Kidney epithelial cell (primary cell): Measurements from ENCODE around the gene FGF10. TPM values are rescaled to one million over a fixed set of nuclear protein-coding genes. Genes with fewer than 3 reads are reported as not detected.

Experiments used
- DNase-seq: peaks from one replicate; pipeline ENCODE4 v3.0.0-alpha.2; 2010; ENCODE audit warnings: low read depth
- H3K27me3 ChIP-seq: 2 replicates; pipeline ENCODE4 v1.6.0; 2011; ENCODE audit warnings: low read length; ENCODE audit not compliant: control insufficient read depth, insufficient read depth
- H3K36me3 ChIP-seq: 2 replicates; pipeline ENCODE4 v1.5.1; 2011; ENCODE audit warnings: low read length; ENCODE audit not compliant: control insufficient read depth, insufficient read depth
- H3K4me3 ChIP-seq: 2 replicates; pipeline ENCODE4 v1.5.1; 2011; ENCODE audit warnings: low read depth, mild to moderate bottlenecking, control low read depth, low read length
- total RNA-seq: library from RNA; depleted of rRNA; stranded (reverse); fragments of >200 nt; gene quantifications from 2 replicates; pipeline ENCODE4 v1.2.3, GENCODE V29; 2015
- TF ChIP-seq, protein P1 (sequence below): IDR thresholded peaks from 2 replicates; pipeline ENCODE4 v1.5.1; 2011; ENCODE audit warnings: mild to moderate bottlenecking, moderate library complexity, low read length, control low read depth, inconsistent platforms; ENCODE audit not compliant: insufficient read depth, poor library complexity, severe bottlenecking

Gene FGF10
- total RNA-seq, 1 donor from 2014 or later: 0.08 TPM

DNA sequence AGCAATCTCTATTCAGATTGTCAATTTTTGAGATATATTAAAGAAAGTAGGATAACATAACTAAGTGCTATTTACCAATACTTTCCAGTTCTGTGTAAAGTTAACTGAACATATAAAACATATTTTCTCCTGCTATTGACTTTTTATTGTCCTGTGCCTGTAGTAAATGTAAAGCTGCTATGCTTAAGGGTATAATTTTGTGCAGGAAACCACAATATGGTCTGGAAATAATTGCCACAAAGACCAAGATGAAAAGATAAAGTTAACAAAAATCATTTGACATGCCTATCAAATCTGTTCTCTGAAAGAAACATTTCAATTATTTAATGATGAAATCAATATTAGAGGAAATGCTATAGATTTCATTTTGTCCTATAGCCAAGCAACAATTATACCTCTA is 121.3 kb downstream of the FGF10 start:
- TF ChIP-seq, protein P1, sequence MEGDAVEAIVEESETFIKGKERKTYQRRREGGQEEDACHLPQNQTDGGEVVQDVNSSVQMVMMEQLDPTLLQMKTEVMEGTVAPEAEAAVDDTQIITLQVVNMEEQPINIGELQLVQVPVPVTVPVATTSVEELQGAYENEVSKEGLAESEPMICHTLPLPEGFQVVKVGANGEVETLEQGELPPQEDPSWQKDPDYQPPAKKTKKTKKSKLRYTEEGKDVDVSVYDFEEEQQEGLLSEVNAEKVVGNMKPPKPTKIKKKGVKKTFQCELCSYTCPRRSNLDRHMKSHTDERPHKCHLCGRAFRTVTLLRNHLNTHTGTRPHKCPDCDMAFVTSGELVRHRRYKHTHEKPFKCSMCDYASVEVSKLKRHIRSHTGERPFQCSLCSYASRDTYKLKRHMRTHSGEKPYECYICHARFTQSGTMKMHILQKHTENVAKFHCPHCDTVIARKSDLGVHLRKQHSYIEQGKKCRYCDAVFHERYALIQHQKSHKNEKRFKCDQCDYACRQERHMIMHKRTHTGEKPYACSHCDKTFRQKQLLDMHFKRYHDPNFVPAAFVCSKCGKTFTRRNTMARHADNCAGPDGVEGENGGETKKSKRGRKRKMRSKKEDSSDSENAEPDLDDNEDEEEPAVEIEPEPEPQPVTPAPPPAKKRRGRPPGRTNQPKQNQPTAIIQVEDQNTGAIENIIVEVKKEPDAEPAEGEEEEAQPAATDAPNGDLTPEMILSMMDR: no peak
- DNase-seq: no peak
- H3K27me3 ChIP-seq: no peaks in the 10 kb centered on the region
- H3K36me3 ChIP-seq: no peaks in the 10 kb centered on the region
- H3K4me3 ChIP-seq: no peak overlapping the region

DNA sequence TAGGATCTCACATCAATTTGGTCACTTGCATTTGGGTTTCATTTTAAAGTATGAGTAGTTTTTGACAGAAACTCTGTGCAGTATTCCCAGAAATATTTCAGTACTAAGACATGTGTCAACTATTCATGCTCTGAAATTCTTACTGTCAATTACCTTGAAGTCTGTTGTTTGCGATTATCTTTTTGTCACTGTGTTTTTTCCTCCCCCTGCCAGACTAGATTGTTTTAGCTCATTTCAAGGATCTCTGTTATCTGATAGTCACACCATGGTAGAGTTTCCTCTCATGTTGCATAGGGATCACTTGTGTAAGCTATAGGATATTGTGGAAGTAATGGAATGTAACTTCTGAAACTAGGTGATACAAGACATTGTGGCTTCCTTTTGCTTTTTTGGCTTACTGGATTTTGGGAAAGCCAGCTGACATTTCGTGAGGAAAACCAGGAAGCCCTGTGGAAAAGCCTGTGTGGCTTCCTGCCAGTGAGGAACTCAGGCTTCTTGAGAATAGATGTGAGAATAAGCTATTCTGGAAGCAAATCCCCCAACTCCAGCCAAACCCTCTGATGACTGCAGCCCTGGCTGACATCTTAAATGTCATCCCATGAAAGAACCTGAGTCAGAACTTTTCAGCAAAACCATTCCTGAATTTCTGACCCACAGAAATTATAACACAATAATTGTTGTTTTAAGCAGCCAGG is 122.2 kb downstream of the FGF10 start:
- TF ChIP-seq, protein P1: no peak
- H3K27me3 ChIP-seq: no peaks in the 10 kb centered on the region
- DNase-seq: no peak
- no peak overlapping the region for H3K4me3 ChIP-seq
- no peaks in the 10 kb centered on the region for H3K36me3 ChIP-seq

DNA sequence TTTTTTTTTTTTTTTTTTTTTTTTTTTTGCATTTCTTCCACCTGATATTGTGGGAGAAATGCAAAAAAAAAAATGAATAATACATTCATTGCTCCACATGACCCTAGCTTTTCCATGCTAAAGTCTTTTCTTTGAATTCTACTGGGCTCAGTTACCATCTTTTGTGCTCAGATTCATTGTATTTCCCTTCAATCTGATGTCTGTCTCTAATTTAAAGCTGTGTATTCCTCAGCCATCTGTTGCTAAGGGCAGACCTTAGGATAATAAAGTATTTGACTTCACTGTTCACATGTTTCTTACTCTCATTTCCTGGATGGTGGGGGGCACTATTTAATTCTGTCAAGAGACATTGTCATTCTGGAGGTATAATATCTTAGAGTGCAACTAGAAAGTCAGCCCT is 123.5 kb downstream of the FGF10 start:
- TF ChIP-seq, protein P1: no peak
- Histone ChIP-seq H3K36me3 (no peaks in the 10 kb centered on the region), H3K27me3 (no peaks in the 10 kb centered on the region), H3K4me3 (no peak overlapping the region)
- DNase-seq: no peak

DNA sequence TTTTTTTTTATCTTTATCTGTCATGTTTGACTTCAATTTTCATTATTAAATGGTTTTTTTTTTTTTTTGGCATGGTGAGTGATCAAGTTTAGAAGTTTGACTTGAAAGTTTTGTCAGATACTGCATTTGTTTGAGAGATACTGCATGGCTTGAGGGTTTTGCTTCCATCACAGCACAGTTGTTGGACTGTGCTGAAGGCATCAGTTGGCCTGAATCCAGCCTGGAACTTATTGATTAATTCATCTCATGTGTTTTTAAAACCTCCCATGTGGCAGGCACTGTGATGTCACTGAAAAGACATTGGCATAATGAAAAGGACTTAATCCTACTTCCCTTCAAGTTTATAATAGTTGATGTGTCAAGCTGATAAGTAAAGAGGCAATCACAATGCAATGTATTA is 128.4 kb downstream of the FGF10 start:
- H3K36me3 ChIP-seq: no peaks in the 10 kb centered on the region
- no peaks in the 10 kb centered on the region for H3K27me3 ChIP-seq
- no peak for DNase-seq
- TF ChIP-seq, protein P1: no peak
- no peak overlapping the region for H3K4me3 ChIP-seq

DNA sequence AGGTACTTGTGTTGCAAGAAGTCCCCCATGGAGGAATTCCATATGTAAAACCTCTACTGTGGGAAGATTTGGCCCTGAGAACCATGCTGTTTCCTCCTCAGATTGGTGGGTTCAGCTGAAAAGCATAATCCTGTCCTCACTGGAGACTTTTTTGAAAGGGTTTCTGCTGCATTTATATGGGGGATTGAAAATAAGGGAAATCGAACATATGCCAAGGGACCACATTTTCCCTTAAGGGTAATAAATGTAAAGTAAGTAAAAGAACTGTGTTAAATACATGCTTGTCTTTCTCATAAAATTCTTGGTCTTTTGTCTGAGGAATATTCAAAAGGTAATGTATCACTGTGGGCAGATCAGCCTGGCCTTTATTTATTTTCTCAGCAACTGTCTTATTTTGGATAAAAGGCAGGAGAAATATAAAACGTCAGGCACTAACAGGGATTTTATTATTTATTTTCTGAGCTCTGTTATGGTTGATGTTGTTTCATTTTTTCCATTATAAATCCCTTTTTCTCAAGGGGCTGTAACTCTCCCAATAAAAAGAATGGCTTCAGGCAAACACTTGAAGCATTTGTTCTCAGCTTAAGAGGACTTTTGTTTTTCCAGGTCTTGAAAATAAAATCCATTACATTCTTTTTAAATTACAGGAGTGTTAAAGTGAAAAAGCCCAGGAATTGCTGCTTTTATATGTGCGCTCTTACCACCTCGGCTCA is 131.4 kb downstream of the FGF10 start:
- DNase-seq: no peak
- TF ChIP-seq, protein P1: no peak
- H3K4me3 ChIP-seq: no peak overlapping the region
- H3K27me3 ChIP-seq: no peaks in the 10 kb centered on the region
- H3K36me3 ChIP-seq: no peaks in the 10 kb centered on the region
